ENCODE measurements around the gene TTLL9.
"Not testable (repeated sequence)": the region's sequence is repeated elsewhere in the genome, so short reads cannot be mapped to it uniquely, and the experiment has no call there.

TTLL9 gene

GRCh38 chr20:31869942-31870725 is at the start of gene TTLL9, which contains the start of gene DUSP15:
Gene TTLL9 (plus strand): TSS chr20:31870634. CDS start chr20:31871127, 493 bp downstream.
Gene DUSP15 (minus strand): TSS chr20:31870527. CDS start chr20:31870337, 190 bp downstream.
- no peak for DNase-seq (ENCODE audit: low read depth in 2 of 2)

- DNase-seq (ENCODE audit: low read depth in 2 of 2): no peak
Measured at GRCh38 chr20:31821427-31821826, 49.0 kb upstream of the TTLL9 start.

GRCh38 chr20:31822421-31823330 is 47.8 kb upstream of the TTLL9 start:
- DNase-seq (ENCODE audit: low read depth in 2 of 2): peak; percentile 49 to 52

- DNase-seq (ENCODE audit: low read depth in 2 of 2): no peak
Measured at GRCh38 chr20:31823360-31824124, 46.9 kb upstream of the TTLL9 start.

- DNase-seq (ENCODE audit: low read depth in 2 of 2): no peak
Measured at GRCh38 chr20:31824125-31824485, 46.3 kb upstream of the TTLL9 start.

- no peak for DNase-seq (ENCODE audit: low read depth in 2 of 2)
Measured at GRCh38 chr20:31824554-31825313, 45.7 kb upstream of the TTLL9 start.

- no peak for DNase-seq (ENCODE audit: low read depth in 2 of 2)
Measured at GRCh38 chr20:31826074-31826473, 44.4 kb upstream of the TTLL9 start.

- DNase-seq (ENCODE audit: low read depth in 2 of 2): no peak
Measured at GRCh38 chr20:31827059-31827458, 43.4 kb upstream of the TTLL9 start.

GRCh38 chr20:31828016-31828415 is 42.4 kb upstream of the TTLL9 start:
- not testable (repeated sequence) for DNase-seq (ENCODE audit: low read depth in 2 of 2)

- DNase-seq (ENCODE audit: low read depth in 2 of 2): no peak
Measured at GRCh38 chr20:31829731-31830130, 40.7 kb upstream of the TTLL9 start.

- no peak for DNase-seq (ENCODE audit: low read depth in 2 of 2)
Measured at GRCh38 chr20:31830406-31830981, 39.9 kb upstream of the TTLL9 start.

GRCh38 chr20:31831211-31831610 is 39.2 kb upstream of the TTLL9 start:
- no peak for DNase-seq (ENCODE audit: low read depth in 2 of 2)

- DNase-seq (ENCODE audit: low read depth in 2 of 2): no peak
Measured at GRCh38 chr20:31831771-31832306, 38.6 kb upstream of the TTLL9 start.

GRCh38 chr20:31833130-31833930 is 37.1 kb upstream of the TTLL9 start:
- DNase-seq (ENCODE audit: low read depth in 2 of 2): peak; percentile 36 to 37

GRCh38 chr20:31833931-31834521 is 36.4 kb upstream of the TTLL9 start:
- no peak for DNase-seq (ENCODE audit: low read depth in 2 of 2)

- DNase-seq (ENCODE audit: low read depth in 2 of 2): no peak
Measured at GRCh38 chr20:31835554-31835953, 34.9 kb upstream of the TTLL9 start.

GRCh38 chr20:31835977-31836852 is 34.2 kb upstream of the TTLL9 start:
- peak in 1 of 2 donors; percentile 24 for DNase-seq (ENCODE audit: low read depth in 2 of 2)

All from stimulated activated CD8-positive, alpha-beta memory T cell treated with anti-CD3 and anti-CD28 coated beads, Interleukin-15, amount 100 ng/mL, for 48 hours (primary cell).